ENCODE data around the gene CNTN5.

CNTN5 gene

DNA sequence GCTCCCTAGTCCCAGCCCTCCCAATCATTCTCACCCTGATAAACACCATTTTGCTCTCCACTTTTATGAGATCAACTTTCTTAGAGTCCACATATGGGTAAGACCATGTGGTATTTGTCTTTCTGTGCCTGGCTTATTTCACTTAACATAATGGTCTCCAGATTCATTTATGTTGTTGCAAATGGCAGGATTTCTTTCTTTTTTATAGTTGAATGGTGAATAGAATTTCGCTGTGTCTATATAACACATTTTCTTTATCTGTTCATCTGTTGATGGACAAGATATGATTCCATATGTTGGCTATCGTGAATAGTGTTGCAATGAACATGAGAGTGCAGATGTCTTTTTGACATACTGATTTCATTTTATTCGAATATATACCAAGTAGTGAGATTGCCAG lies 1298.9 kb downstream of the CNTN5 start:
- TF ChIP-seq, protein P1, sequence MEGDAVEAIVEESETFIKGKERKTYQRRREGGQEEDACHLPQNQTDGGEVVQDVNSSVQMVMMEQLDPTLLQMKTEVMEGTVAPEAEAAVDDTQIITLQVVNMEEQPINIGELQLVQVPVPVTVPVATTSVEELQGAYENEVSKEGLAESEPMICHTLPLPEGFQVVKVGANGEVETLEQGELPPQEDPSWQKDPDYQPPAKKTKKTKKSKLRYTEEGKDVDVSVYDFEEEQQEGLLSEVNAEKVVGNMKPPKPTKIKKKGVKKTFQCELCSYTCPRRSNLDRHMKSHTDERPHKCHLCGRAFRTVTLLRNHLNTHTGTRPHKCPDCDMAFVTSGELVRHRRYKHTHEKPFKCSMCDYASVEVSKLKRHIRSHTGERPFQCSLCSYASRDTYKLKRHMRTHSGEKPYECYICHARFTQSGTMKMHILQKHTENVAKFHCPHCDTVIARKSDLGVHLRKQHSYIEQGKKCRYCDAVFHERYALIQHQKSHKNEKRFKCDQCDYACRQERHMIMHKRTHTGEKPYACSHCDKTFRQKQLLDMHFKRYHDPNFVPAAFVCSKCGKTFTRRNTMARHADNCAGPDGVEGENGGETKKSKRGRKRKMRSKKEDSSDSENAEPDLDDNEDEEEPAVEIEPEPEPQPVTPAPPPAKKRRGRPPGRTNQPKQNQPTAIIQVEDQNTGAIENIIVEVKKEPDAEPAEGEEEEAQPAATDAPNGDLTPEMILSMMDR (conservative IDR thresholded peaks at IDR 0.05; ENCODE audit: low read length): no peak
- no peak for DNase-seq (ENCODE audit: low read depth)
- H3K4me3 ChIP-seq (ENCODE audit: low read length): no peak overlapping the region

DNA sequence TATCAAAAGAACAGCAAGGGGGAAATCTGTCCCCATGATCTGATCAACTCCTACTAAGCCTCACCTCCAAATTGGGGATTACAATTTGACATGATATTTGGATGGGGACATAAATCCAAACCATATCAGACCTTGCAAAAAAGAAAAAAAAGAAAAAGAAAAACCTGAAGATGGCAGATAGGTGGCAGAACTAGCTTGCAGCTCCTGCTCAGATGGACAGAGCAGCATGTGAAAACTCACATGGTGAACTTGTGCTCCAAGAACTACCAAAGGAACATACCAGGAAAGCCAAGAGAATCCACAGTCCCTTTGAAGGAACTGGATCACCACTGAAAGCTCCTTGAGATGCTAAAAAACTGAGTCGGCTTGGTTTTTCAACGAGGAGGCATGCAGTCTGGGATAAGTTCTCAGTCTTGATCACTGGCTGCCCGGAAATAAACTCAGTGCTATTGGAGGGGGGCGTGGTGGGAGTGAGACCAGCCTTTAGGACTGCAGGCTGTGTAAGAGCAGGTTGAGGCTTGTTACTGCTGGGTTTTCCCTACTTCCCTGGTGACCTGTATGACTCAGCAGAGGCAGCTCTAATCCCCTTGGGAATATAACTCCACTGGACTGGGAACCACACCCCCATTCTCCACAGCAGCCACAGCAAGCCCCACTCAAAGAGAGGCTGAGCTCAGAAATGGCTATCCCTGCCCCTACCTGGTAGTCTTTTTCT lies 1308.0 kb downstream of the CNTN5 start:
- DNase-seq (ENCODE audit: low read depth): no peak
- TF ChIP-seq, protein P1 (conservative IDR thresholded peaks at IDR 0.05; ENCODE audit: low read length): no peak
- no peak overlapping the region for H3K4me3 ChIP-seq (ENCODE audit: low read length)

DNA sequence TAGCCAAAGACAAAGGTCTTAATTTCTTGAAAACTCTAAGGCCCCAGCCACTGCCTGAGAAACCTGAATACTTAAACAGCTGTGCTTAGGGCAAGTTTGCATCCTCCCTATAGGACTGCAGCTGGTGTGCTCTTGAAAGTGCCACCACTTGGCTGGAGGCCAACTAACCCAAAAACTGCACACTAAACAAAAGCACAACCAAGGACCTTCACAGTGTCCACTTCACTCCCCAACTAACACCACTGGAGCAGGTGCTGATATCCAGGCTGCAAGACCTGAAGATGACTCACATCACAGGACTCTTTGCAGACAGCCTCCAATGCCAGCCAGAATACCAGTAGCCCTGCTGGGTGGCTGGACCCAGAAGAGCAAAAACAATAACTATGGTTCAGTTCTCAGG lies 1308.6 kb downstream of the CNTN5 start:
- TF ChIP-seq, protein P1 (conservative IDR thresholded peaks at IDR 0.05; ENCODE audit: low read length): no peak
- DNase-seq (ENCODE audit: low read depth): no peak
- H3K4me3 ChIP-seq (ENCODE audit: low read length): no peak overlapping the region

DNA sequence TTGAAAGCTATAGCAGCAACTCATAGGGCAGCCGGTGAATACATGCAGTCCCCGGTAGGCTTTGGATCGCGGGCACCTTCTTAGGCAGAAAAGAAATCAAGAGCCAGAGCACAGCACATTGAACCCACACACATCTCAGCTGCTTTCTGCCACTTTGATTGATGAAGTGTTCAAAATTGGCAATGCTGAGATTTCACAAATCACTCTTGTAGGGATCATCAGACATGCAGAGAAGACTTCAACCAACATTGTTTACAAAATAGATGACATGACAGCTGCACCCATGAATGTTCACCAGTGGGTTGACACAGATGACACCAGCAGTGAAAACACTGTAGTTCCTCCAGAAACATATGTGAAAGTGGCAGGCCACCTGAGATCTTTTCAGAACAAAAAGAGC lies 1316.1 kb downstream of the CNTN5 start:
- TF ChIP-seq, protein P1 (conservative IDR thresholded peaks at IDR 0.05; ENCODE audit: low read length): no peak
- H3K4me3 ChIP-seq (ENCODE audit: low read length): no peak overlapping the region
- no peak for DNase-seq (ENCODE audit: low read depth)

DNA sequence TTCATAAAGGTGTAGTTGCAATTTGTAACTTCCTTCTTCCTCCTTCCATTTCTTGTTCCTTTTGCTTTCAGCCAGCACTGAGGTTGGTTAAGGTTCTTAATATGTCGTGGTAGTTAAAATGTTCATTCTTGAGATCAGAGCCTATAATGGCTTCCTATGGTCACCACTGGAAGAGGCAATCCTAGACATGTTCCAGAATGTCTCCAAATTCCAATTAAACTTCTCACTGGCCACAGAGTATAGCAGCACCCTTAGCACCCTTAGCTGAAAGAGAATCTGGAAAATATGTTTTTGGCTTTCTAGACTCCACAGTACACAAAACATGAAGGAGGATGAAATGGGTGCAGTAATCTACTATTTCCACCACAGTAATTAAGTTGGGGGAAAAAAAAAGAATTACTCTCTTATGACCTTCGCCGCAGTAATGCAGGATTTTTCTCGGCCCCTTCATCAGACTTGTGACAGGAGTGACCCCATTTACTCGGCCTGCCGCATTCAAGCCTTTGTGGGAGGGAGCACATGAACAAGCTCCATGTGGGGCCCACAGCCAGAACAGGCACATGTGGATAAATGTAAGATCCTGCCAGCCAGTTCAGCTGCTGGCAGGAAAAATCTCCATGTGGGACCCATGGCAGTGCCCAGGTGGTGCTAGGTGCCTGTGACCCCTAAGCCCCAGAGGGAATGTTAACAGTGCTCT lies 1317.5 kb downstream of the CNTN5 start:
- no peak for DNase-seq (ENCODE audit: low read depth)
- TF ChIP-seq, protein P1 (conservative IDR thresholded peaks at IDR 0.05; ENCODE audit: low read length): no peak
- no peak overlapping the region for H3K4me3 ChIP-seq (ENCODE audit: low read length)

DNA sequence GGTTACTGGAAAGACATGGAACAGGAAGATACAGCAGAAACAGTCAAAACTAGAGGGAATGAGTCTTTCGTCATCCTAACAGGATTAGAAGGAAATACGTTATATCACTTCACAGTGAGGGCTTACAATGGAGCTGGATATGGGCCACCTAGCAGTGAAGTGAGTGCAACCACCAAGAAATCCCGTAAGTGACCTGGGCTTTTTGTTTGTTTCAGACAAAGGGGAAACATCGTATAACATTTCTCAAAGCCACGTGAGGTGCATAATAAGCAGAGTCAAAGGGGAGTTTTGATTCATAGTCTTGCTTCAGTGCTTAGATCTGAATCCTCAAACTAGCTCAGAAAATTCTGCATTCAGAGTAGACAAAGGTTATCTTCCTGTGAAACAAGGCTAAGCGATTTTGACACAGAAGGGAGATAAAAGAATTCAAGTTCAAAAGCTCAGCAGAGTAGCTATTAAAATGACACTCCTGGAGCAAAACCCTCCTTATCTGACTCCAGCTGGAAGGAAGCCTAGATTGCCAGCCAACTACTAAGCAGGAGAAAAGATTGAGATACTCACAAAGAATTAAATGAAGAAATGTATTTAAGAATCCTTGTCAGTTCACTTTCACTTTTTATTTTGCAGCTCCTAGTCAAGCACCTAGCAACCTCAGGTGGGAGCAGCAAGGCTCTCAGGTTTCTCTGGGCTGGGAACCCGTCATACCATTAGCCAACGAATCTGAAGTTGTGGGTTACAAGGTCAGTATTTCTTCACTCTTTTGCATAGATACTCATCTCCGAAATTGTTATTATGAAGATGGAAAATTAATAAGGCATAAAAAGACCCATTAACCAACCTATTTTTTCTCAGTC lies 1319.9 kb downstream of the CNTN5 start:
- DNase-seq (ENCODE audit: low read depth): no peak

More for the DNA sequence above, 1319.9 kb downstream of the CNTN5 start:
- no peak overlapping the region for H3K4me3 ChIP-seq (ENCODE audit: low read length)
- TF ChIP-seq, protein P1 (conservative IDR thresholded peaks at IDR 0.05; ENCODE audit: low read length): no peak

Data from AG10803 (cell line).